Psoas muscle (tissue), 8 donors: ENCODE measurements around the gene ZBTB17. TPM values are rescaled to one million over a fixed set of nuclear protein-coding genes. Genes with fewer than 3 reads are reported as not detected.

Source experiments
- ATAC-seq, 4 donors: fragments of 200-7000 bp; cut with Tn5 transposase; one replicate each; pipeline ENCODE4 v1.9.1; 2020; ENCODE audit warnings: moderate library complexity in 3 of 4, mild to moderate bottlenecking in 2 of 4
- DNase-seq, 2 donors: peaks; one replicate each; pipeline ENCODE4 v3.0.0-alpha.2; 2020
- H3K27ac ChIP-seq: fragments of 200-600 bp; one replicate; pipeline ENCODE4 v1.8.0; 2022
- H3K27me3 ChIP-seq, 3 donors: fragments of 200-600 bp in 1 of 3; one replicate each; pipeline versions ENCODE4 v1.6.1 to v1.8.0; 2013 to 2022; ENCODE audit warnings: low read length in 2 of 3, mild to moderate bottlenecking in 2 of 3, moderate library complexity in 1 of 3; ENCODE audit not compliant: insufficient read depth in 3 of 3
- H3K36me3 ChIP-seq, 2 donors: fragments of 200-600 bp in 1 of 2; one replicate each; pipeline versions ENCODE4 v1.6.1 to v1.8.0; 2013 to 2022; ENCODE audit warnings: low read depth in 1 of 2, mild to moderate bottlenecking in 1 of 2, moderate library complexity in 1 of 2; ENCODE audit not compliant: insufficient read depth in 1 of 2
- H3K4me1 ChIP-seq: fragments of 200-600 bp; one replicate; pipeline ENCODE4 v1.8.0; 2022
- H3K4me3 ChIP-seq: fragments of 200-600 bp; one replicate; pipeline ENCODE4 v1.8.0; 2022; ENCODE audit warnings: mild to moderate bottlenecking
- H3K9me3 ChIP-seq: fragments of 200-600 bp; one replicate; pipeline ENCODE4 v1.8.0; 2022
- CTCF ChIP-seq: fragments of 200-600 bp; IDR thresholded peaks from one replicate; pipeline ENCODE4 v1.8.0; 2022; ENCODE audit warnings: antibody characterized with exemption
- whole genome bisulfite sequencing, 3 donors: extraction: QIAGEN DNeasy Blood & Tissue Kit; methylation state at CpG; one replicate each; pipeline versions ENCODE4 v1.1.6 to v1.1.7; 2013; 5-methylcytosine and 5-hydroxymethylcytosine counted together
- intact Hi-C, 2 donors: fragments of 100-400 bp; cut with DNase I; formaldehyde crosslinking; loops; one replicate each; pipeline versions ENCODE4 v1.11.0 to v1.14.2; 2022
- polyA plus RNA-seq, 3 donors: library from polyadenylated mRNA; stranded (reverse); fragments of 200-250 nt; gene quantifications; one replicate each; pipeline ENCODE4 v1.2.3, GENCODE V29; 2013
- total RNA-seq, 4 donors: library from RNA; stranded (reverse); fragmentation: NEBNext Ultra II Directional in 2 of 4; extraction: Animal tissue kit (Norgen Biotek cat#: 25700) in 2 of 4; gene quantifications; one replicate each; pipeline versions ENCODE4 v1.2.1 to v1.2.4, GENCODE V29; 2021 to 2023
- donor health status: healthy with polysubstance abuse.
- donor health status: DM: no; HTN: no; CAD: no; lungs with moderate emphysema.
- donor health status: Bipolar disorder and iron deficiency.
- donor health status: healthy.
- donor health status: DM: yes; HTN: yes; CAD: no.
- donor health status: DM: no; HTN: no; CAD: no.
- donor health status: DM: no; HTN: no; CAD: no.
- donor health status: DM: yes; HTN: yes; CAD: no.

ZBTB17 gene
- total and polyA plus RNA-seq, 7 donors: 23.5 to 44.3 (median 29.5) TPM

- no peaks in the 10 kb centered on the region for H3K36me3 ChIP-seq
- H3K27me3 ChIP-seq: no peaks in the 10 kb centered on the region
- no peak overlapping the region for H3K4me3 ChIP-seq
- ATAC-seq (no peak), DNase-seq (no peak)
- TF ChIP-seq CTCF: no peak
- H3K9me3 ChIP-seq: no peaks in the 10 kb centered on the region
- no peak overlapping the region for H3K27ac ChIP-seq
- intact Hi-C loops: no loop called here
- no peaks in the 10 kb centered on the region for H3K4me1 ChIP-seq
- 84 to 93% (median 85%) methylated on average over 11 of the region's 11 CpGs for WGBS, 3 donors
These were observed 15.7 kb upstream of the ZBTB17 start for GRCh38 chr1:15991427-15992186.

- WGBS, 3 donors: 64 to 67% (median 66%) methylated on average over 8 to 9 of the region's 9 CpGs
- no peak overlapping the region for H3K4me3 ChIP-seq
- intact Hi-C loops: no loop called here
- TF ChIP-seq CTCF: no peak
- H3K36me3 ChIP-seq: no peaks in the 10 kb centered on the region
- ATAC-seq (no peak), DNase-seq (no peak)
- no peak overlapping the region for H3K27ac ChIP-seq
- H3K27me3 ChIP-seq: no peaks in the 10 kb centered on the region
- no peaks in the 10 kb centered on the region for H3K9me3 ChIP-seq
- no peaks in the 10 kb centered on the region for H3K4me1 ChIP-seq
These were observed 13.9 kb upstream of the ZBTB17 start for GRCh38 chr1:15989776-15990175.

- Histone ChIP-seq H3K4me1 (no peaks in the 10 kb centered on the region), H3K27me3 (no peaks in the 10 kb centered on the region), H3K27ac (no peak overlapping the region), H3K4me3 (no peak overlapping the region), H3K36me3 (no peaks in the 10 kb centered on the region), H3K9me3 (no peaks in the 10 kb centered on the region)
- 79 to 84% (median 84%) methylated on average over 13 of the region's 13 CpGs for WGBS, 3 donors
- ATAC-seq (no peak), DNase-seq (no peak)
- intact Hi-C loops: no loop called here
- TF ChIP-seq CTCF: no peak
These were observed 13.2 kb upstream of the ZBTB17 start for GRCh38 chr1:15988856-15989736.

GRCh38 chr1:15985611-15986297, 9.9 kb upstream of the ZBTB17 start:
- 66 to 71% (median 68%) methylated on average over 5 of the region's 5 CpGs for WGBS, 3 donors
- intact Hi-C loops: no loop called here
- ATAC-seq: no peak
- Histone ChIP-seq H3K27me3 (no peaks in the 10 kb centered on the region), H3K4me1 (no peaks in the 10 kb centered on the region), H3K4me3 (no peak overlapping the region), H3K36me3 (no peaks in the 10 kb centered on the region), H3K9me3 (no peaks in the 10 kb centered on the region), H3K27ac (no peak overlapping the region)
- no peak for TF ChIP-seq CTCF
- no peak for DNase-seq
